GM19193 (cell line): Measurements from ENCODE around the gene HCN4.

Source experiments
- POLR2A ChIP-seq: IDR thresholded peaks from 4 replicates; pipeline ENCODE4 v1.6.1; 2011; ENCODE audit not compliant: insufficient read depth, insufficient read length; ENCODE audit errors: extremely low read depth

HCN4 gene

DNA sequence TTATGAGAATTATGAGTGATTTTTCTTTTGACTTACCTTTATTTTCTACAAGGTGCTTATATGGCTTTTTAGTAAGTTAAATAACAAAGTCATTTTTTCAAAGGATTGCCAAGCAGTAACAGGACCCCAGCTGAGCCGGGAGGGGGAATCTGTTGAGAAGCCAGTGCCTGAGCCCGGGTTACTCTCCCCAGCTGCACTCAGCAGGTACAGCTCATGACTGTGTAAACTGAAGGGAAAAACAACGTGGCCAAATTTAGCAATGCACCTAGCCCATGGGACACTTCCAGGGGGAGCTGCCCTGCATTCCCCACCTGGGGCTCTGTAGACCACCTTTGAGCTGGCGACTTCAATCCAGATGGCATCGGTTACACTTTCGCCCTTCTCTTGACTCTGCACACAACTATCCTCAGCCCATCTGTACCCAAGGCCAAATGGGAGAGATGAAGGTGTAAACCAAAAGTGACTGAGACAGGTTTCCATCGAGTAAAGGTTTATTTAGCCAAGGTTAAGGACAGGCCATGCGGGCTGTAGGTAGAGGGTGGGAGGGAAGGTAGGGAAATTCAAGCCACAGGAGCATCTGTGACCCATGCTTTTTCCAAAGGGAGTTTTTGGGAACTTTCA lies 18.2 kb upstream of the HCN4 start:
- no peak for TF ChIP-seq POLR2A

DNA sequence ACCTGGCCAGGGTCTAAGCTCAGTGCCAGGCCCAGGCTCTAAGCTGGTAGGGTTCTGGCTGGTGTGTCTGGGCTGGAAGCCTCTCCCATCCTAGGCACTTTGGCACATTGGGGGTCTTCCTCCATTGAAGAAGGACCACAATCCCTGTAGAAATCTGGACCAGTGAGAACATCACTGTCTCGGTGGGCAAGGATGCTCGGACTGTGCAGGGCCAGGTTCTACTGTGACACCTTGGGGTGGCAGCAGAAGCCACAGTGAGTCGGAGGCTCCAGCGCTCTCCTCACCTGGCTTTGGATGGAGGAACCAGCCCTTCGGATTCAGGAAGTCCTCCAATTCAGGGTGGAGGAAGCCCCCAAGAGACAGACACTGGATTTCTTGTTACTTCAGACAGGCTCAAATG lies 17.5 kb upstream of the HCN4 start:
- TF ChIP-seq POLR2A: no peak

- TF ChIP-seq POLR2A: no peak
These were observed 16.4 kb upstream of the HCN4 start for GRCh38 chr15:73385205-73385604.

DNA sequence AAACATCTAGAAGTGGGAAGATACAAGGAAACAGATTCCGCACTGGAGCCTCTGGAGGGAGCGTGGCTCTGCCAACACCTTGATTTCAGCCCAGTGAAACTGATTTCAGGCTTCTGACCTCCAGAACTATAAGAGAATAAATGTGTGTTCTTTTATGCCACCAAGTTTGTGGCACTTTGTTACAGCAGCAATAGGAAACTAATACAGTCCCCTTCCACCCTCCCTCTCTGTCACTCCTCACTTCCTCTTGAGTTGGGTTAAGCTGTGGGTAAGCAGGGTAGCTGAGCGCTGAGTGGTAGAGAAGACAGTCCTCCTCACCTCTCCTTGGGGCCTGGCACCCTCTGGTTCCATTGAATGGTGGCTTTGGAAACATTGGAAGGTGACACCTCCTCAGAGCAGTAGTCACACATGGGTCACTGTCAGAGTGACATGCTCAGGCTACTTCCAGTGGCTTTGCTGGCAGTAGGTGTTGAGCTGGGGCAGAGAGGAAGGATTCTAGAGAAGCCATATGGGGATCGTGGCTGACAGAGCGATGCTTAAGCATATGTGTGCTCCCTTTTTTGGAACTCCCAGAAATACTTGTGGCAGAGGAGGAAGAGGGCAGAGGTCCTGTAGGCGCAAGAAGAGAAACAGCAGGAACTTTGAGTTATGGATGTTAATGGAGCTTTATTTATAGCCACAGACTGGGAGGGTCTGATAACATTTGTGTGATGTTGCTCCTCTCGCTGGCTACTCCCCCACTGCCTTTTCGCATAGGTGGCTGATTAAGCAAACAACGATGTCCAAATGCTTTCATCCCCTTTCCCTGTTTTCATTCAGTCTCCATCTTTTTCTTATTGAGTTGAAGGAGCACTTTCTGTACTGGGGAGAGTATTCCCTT lies 14.8 kb upstream of the HCN4 start:
- no peak for TF ChIP-seq POLR2A

DNA sequence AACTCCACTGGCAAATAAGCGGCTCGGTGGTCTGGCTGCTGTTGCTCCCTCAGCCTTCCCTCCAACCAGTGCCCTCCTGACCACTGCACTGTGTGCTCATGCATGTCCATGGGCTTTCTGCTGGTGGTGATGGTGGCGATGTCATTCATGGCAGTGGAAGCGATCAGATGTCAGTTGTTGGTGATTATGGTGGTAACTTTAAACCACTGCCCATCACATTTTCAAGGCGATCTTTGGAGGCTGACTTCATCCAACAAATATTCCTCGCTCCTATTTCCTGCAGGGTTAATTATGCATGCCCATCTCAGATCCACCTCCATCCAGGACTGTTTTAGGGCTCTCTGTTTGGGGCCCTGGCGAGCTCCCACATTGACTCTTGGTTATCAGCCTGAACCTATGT lies 13.4 kb upstream of the HCN4 start:
- no peak for TF ChIP-seq POLR2A

DNA sequence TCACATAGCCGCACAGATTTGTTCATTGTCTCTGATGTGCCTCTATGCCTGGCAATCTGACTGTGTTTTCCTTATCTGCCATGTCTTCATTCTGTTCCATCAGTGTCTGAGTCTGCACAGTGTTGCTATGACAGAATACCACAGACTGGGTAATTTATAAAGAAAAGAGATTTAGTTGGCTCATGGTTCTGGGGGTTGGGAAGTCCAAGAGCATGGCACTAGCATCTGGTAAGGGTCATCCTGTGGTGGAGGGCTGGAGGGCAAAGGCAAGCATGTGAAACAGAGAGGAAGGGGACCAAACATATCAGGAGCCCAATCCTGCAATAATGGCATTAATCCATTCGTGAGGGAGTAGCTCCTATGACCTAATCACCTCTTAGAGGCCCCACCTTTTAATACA lies 11.9 kb upstream of the HCN4 start:
- TF ChIP-seq POLR2A: no peak

GRCh38 chr15:73378089-73378488 lies 9.3 kb upstream of the HCN4 start:
- no peak for TF ChIP-seq POLR2A

- TF ChIP-seq POLR2A: no peak
These were observed 7.1 kb upstream of the HCN4 start for GRCh38 chr15:73375755-73376305.

DNA sequence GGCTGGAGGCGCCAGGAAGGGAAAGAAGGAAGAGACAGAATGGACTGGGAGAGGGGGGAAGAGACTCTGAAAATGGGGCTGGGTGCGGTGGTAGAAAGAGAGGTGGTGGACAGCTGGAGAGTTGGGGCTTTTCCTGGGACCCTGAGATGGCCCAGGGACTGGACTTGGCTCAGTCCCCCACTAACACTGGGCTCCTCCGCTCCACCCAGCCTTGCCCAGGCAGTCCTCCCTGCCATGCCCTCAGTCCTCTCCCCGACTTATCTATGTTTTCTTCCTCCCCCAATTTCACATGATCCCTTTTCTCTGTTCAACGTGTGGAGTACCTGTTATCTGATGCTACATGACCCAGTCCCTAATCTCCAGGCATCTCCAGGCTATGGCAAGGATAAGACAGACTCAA lies 6.3 kb upstream of the HCN4 start:
- no peak for TF ChIP-seq POLR2A

DNA sequence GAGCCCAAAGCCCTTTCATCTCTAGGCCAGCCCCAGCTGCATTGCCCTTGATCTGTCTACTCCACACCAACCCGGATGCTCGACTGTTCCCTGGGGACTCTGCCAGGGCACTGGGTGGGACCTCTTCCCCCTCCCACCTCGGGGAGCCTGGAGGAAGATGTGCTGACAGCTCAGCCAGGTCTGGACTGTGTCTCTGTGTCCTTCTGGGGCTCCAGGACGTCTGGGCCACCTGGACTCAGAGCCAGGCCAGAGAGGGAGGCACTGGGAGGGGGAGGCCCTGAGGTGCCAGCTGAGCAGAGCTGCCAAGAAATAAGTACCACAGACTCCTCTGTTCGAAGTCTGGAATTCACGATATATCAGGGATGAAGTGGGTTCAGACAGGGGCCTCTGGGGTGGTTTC lies 5.8 kb upstream of the HCN4 start:
- no peak for TF ChIP-seq POLR2A

DNA sequence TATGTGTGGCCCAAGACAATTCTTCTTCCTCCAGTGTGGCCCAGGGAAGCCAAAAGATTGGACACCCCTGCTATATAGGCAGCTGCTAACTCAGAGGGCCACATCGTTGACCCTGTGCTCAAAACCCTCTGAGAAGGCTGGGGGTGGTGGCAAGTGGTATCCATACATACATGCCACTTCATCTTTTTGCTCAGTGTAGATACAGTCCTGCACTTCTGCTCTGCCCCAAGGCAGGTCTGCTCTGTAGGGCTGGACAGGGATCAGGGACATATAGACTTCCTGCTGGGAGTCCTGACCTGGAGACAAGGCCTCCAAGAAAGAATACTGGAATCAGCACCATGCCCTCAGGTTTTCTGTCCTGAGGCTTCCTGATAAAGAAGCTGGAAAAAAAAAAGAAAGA lies 4.5 kb upstream of the HCN4 start:
- TF ChIP-seq POLR2A: no peak

DNA sequence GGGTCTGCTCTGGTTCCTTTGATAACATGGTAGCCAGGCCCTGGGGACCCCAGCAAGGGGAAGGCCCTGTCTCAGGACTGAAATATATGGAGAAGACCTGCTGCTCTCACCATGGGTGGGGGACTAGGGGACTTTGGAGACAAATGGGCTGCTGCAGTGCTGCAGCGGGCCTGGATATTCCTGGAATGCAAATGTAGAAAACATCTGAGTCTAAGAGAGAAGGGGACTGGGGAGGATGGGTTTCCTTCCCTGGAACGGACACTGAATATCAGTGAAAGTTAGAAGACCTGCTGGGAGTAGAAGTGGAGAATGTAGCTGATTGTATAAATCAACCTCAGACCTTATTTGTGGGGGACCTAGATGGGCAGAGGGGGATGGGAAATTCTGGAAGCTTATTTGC lies 3.1 kb upstream of the HCN4 start:
- TF ChIP-seq POLR2A: no peak

DNA sequence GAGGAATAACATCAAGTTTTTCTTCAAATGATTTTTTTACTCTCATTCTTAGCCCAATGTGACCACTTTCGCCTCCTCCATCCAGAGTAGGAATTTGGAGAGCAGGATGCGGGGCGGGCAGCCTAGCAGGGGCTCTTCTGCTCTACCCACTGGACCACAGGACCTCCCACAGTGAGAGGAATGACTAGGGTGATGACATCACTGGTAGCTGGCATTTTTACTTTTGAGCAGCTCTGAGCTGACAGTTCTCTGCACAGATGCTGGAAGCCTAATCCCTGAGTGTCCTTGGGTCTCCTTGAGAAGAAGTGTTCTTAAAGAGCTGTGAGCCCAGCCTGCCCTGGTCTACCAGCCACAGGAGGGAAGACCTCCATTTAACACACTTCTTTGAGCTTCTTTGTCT lies 1.4 kb upstream of the HCN4 start:
- no peak for TF ChIP-seq POLR2A

GRCh38 chr15:73369154-73369694 lies 466 bp upstream of the HCN4 start:
- no peak for TF ChIP-seq POLR2A

- no peak for TF ChIP-seq POLR2A
These were observed 996 bp downstream of the HCN4 start for GRCh38 chr15:73367624-73368300.
